GM12873 (cell line): Measurements from ENCODE around the gene YEATS2.

Experiments used
- CTCF ChIP-seq: IDR thresholded peaks from 2 replicates; pipeline ENCODE4 v1.5.1; 2012; ENCODE audit warnings: low read depth, mild to moderate bottlenecking, moderate library complexity, low read length, control low read depth; ENCODE audit not compliant: insufficient read depth; ENCODE audit errors: missing control alignments

YEATS2 gene

GRCh38 chr3:183809270-183809669, 111.7 kb downstream of the YEATS2 start:
- no peak for TF ChIP-seq CTCF

GRCh38 chr3:183810643-183811594, 113.3 kb downstream of the YEATS2 start:
- TF ChIP-seq CTCF = no peak

GRCh38 chr3:183811638-183812037, 114.0 kb downstream of the YEATS2 start:
- no peak for TF ChIP-seq CTCF

- TF ChIP-seq CTCF = no peak
Observed at GRCh38 chr3:183812761-183813445, 115.3 kb downstream of the YEATS2 start.

GRCh38 chr3:183814240-183814639, 116.6 kb downstream of the YEATS2 start:
- TF ChIP-seq CTCF = no peak

- no peak for TF ChIP-seq CTCF
Observed at GRCh38 chr3:183815563-183815940, 118.0 kb downstream of the YEATS2 start.

GRCh38 chr3:183815951-183816475, 118.4 kb downstream of the YEATS2 start:
- TF ChIP-seq CTCF = no peak
